Stimulated activated CD8-positive, alpha-beta memory T cell treated with anti-CD3 and anti-CD28 coated beads, Interleukin-12 subunit alpha, Interleukin-12 subunit beta, amount 100 ng/mL, for 24 hours (primary cell): ENCODE results near the gene PI4KA.
"Not testable (repeated sequence)": the region's sequence is repeated elsewhere in the genome, so short reads cannot be mapped to it uniquely, and the experiment has no call there.

Experiments used
- DNase-seq: peaks from one replicate; pipeline ENCODE4 v3.0.0-alpha.2; 2020; ENCODE audit errors: extremely low read depth

The PI4KA gene

GRCh38 chr22:20696056-20696455 is 162.6 kb downstream of the PI4KA start:
- DNase-seq: not testable (repeated sequence)

- DNase-seq: not testable (repeated sequence)
Measured at GRCh38 chr22:20695205-20695604, 163.4 kb downstream of the PI4KA start.

DNA sequence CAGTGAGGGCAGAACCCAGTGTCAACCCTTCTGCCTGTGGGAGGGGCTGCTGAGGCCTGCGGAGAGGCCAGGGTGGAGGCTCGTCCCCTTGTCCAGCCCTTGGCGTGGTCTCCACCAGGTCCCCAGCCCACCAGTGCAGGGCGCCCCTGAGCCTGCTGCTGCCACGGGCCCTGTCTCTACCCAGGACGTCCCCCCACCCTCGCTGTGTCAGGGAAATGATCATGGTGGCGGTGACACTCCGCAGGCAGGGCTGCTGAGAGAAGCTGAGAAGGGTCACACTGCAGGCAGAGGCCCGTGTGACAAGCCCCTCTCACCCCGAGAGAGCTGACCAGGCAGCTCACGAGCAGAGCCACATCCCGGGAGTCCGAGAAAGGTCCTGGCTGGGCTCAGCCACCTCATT is 164.4 kb downstream of the PI4KA start:
- not testable (repeated sequence) for DNase-seq

- DNase-seq: not testable (repeated sequence)
Measured at GRCh38 chr22:20692926-20693325, 165.7 kb downstream of the PI4KA start.

GRCh38 chr22:20690586-20691317 is 167.9 kb downstream of the PI4KA start:
- DNase-seq: not testable (repeated sequence)

DNA sequence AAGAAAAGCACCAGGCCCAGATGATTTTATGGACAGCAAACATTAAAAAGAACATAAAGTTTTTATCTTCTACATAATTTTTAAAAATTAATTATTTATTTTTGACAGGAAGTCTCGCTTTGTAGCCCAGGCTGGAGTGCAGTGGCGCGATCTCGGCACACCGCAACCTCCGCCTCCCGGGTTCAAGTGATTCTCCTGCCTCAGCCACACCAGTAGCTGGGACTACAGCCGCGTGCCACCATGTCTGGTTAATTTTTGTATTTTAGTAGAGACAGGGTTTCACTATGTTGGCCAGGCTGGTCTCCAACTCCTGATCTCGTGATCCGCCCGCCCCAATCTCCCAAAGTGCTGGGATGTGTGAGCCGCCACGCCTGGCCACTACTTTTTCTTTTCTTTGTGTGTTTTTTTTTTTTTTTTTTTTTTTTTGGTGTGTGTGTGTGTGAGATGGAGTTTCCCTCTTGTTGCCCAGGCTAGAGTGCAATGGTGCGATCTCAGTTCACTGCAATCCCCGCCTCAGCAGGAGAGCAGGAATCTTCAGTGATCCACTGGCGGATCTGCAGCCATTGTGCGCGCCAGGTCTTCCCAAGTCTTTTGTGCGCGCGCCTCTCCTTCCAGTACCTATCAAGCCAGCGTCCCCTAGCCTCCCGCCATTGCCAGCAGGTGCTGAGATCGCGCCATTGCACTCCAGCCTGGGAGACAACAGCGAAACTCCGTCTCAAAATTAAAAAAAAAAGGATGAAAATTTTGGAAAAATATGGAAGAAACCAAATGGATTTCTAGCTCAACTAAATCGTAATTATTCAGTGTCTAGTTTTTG is 171.0 kb downstream of the PI4KA start:
- not testable (repeated sequence) for DNase-seq

DNA sequence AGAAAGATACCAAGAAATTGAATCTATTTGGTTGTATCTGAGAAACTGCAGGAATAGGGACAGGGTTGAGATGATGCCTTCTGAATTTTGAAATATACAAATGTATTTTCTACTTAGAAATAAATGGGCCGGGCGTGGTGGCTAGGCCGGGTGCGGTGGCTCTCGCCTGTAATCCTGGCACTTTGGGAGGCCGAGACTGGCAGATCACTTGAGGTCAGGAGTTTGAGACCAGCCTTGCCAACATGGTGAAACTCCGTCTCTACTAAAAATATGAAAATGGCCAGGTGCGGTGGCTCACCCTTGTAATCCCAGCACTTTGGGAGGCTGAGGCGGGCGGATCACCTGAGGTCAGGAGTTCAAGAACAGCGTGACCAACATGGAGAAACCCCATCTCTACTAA is 172.8 kb downstream of the PI4KA start:
- DNase-seq: not testable (repeated sequence)

GRCh38 chr22:20678792-20679435 is 179.7 kb downstream of the PI4KA start:
- DNase-seq: not testable (repeated sequence)

GRCh38 chr22:20677684-20678242 is 180.8 kb downstream of the PI4KA start:
- no peak for DNase-seq

- not testable (repeated sequence) for DNase-seq
Measured at GRCh38 chr22:20675613-20676012, 183.0 kb downstream of the PI4KA start.

- no peak for DNase-seq
Measured at GRCh38 chr22:20674998-20675397, 183.6 kb downstream of the PI4KA start.

GRCh38 chr22:20673295-20674195 is 185.1 kb downstream of the PI4KA start:
- DNase-seq: no peak

- no peak for DNase-seq
Measured at GRCh38 chr22:20672732-20673131, 185.9 kb downstream of the PI4KA start.

DNA sequence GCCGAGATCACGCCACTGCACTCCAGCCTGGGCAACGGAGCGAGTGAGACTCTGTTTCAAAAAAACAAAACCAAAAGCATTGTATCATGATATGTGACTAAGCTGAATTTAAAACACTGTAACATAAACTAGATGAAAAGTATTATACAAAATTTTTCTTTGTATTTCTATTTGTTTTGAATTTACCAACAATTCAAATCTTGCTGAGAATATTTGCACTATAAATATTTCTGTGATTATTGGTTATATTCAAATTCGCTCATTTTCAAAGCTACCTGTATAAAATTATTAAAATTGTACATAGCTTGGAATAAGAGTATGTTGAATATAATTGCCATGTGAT is 186.6 kb downstream of the PI4KA start:
- DNase-seq: no peak

DNA sequence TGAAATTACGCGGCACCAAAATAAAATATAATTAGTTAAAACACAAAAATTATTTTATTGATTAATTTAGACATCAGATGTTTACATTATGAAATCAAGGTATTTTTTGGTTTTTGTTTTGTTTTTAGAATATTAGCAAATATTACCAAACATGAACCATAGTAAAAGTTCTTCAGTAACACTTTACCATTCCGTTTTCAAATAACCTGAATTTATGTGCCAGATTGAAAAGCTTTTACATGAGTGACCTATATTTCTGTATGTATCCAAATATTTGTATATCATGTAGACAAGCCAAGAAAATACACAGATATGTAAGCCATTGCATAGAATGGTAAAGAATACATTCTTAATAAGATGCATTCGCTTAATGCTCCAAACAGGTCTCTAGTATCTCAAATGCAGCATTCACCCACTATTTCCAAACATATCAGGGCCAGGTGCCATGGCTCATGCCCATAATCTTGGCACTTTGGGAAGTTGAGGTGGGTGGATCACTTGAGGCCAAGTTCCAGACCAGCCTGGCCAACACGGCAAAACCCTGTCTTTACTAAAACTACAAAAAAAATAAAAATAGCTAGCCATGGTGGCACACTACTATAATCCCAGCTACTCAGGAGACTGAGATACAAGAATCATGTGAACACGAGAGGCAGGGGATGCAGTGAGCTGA is 187.1 kb downstream of the PI4KA start:
- no peak for DNase-seq

DNA sequence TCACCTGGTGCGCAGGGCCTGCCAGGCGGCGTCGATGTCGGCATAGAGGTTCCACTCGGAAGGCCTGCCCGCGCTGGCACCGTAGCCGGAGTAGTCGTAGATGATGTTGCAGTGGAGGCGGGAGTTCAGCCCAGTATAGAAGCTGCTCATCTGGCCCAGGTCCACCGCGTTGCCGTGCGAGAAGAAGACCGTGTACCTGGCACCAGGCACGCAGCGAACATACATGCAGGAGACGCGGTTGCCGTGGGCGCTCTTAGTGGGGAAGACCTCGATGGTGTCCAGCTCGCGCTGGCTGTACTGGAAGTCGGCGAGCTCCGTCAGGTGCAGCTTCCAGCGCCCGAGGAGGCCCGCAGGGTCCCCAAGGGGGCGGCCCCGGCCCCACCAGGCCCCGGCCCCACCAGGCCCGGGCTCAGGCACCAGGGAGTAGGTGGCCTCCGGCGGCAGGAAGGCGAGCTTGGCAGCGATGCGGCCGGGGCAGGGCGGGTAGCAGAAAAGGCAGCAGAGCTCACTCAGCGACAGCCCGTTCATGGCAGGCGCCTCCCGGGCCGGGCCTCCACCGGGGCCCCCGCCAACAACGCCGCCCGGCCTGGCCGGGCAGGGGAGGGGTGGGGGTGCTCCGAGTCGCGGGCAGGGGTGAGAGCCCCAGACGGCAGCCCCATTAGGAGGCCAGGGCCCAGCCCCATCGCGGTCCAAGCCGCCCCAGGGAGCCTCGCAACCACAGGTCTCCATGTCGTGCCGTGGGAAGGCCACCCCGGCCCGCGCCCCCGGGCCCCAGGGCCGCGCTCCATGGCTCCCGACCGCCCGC is 188.0 kb downstream of the PI4KA start:
- DNase-seq: not testable (repeated sequence)

- not testable (repeated sequence) for DNase-seq
Measured at GRCh38 chr22:20669884-20670283, 188.7 kb downstream of the PI4KA start.

DNA sequence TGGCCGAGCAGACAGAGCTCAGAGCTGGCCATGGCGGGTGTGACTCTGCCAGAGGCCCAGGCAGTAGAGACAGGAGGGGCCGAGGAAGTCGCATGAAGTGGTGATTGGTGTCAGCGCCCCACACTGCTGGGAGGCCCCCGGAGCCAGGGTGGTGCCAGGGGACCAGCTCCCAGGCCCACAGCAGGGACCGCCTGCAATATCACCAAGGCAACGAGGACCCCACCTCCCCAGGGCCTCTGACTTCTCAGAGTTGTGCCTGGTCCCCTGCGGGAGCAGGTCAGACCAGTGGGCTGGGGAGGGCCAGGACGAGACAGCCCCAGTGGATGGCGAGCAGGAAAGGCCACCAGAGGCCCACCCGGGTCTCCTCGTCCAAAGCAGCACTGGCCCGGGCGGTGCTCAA is 189.1 kb downstream of the PI4KA start:
- not testable (repeated sequence) for DNase-seq

- not testable (repeated sequence) for DNase-seq
Measured at GRCh38 chr22:20668769-20669168, 189.8 kb downstream of the PI4KA start.

DNA sequence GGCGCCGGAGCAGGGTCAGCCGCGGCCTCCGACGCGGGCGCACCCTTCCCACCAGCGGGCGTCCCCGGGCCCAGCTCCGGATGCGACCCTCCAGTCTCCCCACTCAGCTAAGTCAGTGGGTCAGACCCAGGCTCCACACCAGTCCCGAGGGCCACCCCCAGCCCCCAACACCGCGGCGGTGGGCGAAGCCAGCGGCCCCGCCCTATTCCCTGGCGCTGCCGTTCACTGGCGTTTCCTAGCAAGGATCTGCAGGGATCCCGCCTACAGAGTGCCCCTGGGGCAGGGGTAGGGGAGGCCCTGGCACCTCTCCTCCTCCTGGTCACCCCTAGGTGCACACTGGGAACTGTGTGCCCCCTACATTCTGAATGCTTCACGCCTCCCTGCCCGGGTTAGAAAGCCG is 190.4 kb downstream of the PI4KA start:
- not testable (repeated sequence) for DNase-seq
